ENCODE results near the gene TTLL12.

Gene TTLL12

DNA sequence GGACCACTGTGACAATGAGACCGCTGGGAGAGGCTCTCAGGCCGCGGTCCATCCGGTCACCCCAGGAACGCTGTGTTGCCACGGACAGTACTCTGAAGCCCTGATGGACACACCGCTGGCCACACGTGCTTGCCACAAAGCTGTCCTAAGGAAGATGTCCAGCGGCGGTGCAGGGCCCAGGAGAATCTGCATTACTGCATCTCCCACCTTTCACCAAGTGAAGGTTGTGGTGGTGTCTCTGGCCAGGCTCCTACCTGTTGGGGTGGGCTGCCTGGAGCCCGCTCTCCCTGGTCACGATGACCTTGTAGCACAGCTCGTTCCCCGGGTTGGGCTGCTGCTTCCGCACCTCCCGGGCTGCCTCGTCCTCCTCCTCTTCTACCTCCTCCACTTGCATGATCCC, 4.2 kb downstream of the TTLL12 start:
- no peak overlapping the region for H3K4me3 ChIP-seq (ENCODE audit: insufficient read depth, low read depth, low read length)
- H3K27ac ChIP-seq (ENCODE audit: insufficient read depth, low read depth, low read length, poor library complexity, severe bottlenecking): no peak overlapping the region
- H3K27me3 ChIP-seq (ENCODE audit: control insufficient read depth, insufficient read depth, low read length, poor library complexity, severe bottlenecking): no peaks in the 10 kb centered on the region
- peaks cover 10% of the 10 kb centered on the region for H3K4me1 ChIP-seq (ENCODE audit: control insufficient read depth, insufficient read depth, low read length)
- 95 to 98% methylated on average over 17 of the region's 17 CpGs for WGBS, 2 experiments
- H3K9me3 ChIP-seq (ENCODE audit: control insufficient read depth, low read length): no peaks in the 10 kb centered on the region
- H3K36me3 ChIP-seq (ENCODE audit: control insufficient read depth, insufficient read depth, low read length): peaks cover 20% of the 10 kb centered on the region

DNA sequence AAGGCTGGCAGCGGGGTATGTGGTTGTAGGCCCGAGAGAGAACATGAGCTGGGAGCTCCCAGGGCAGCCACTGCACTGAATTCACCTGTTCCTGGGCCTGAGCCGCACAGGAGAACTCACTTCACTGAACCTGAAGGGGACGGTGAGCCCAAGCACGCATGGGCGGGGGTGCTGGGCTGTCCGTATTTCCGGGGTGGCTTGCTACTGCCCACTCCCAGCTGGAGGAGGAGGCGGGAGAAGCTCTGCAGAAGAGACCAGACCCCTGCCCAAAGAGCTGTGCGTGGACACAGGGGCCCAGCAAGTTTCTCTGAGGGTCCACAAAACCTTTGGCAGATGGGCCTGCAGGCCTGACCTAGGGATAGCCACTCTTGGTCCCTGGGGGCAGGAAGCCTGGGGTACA, 4.8 kb downstream of the TTLL12 start:
- Histone ChIP-seq H3K4me1 (ENCODE audit: control insufficient read depth, insufficient read depth, low read length) (peaks cover 10% of the 10 kb centered on the region), H3K36me3 (ENCODE audit: control insufficient read depth, insufficient read depth, low read length) (peaks cover 20% of the 10 kb centered on the region), H3K9me3 (ENCODE audit: control insufficient read depth, low read length) (no peaks in the 10 kb centered on the region), H3K4me3 (ENCODE audit: insufficient read depth, low read depth, low read length) (no peak overlapping the region), H3K27me3 (ENCODE audit: control insufficient read depth, insufficient read depth, low read length, poor library complexity, severe bottlenecking) (no peaks in the 10 kb centered on the region), H3K27ac (ENCODE audit: insufficient read depth, low read depth, low read length, poor library complexity, severe bottlenecking) (no peak overlapping the region)
- WGBS, 2 experiments: 95 to 96% methylated on average over 10 of the region's 10 CpGs

DNA sequence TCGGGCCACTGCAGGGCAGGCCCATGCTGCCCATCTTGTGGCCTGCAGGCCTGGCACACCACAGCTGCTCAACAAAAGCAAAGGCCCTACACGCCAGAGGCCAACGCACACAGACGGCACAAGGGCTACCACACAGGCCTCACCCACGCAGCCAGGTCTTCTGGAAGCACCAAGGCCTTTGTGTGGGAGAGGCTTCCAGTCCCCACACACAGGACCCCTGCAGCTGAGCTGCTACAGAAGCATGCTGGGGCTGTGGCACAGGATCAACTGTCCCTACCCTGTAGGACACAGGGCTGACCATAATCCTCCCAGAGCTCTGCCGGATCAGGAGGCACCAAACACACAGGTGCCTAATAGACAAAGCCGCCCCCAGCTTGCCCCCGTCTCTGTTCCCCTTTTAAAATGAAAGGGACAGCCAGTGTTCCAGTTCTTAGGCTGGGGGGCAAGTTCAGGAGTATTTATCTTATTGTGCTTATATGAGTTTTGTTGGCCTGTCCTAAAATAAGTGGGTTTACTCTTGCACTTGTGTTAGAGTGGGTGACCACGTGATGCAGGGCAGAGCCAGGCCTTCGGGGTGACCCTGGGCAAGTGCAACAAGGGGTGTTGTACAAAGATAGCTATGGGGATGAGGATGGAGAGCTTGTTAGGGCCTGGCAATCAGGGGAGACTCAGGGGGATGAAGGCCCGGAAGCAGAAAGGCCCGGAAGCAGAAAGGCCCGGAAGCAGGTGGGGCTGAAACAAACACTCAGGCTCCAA, 5.4 kb downstream of the TTLL12 start:
- no peak overlapping the region for H3K27ac ChIP-seq (ENCODE audit: insufficient read depth, low read depth, low read length, poor library complexity, severe bottlenecking)
- no peak overlapping the region for H3K4me3 ChIP-seq (ENCODE audit: insufficient read depth, low read depth, low read length)
- H3K36me3 ChIP-seq (ENCODE audit: control insufficient read depth, insufficient read depth, low read length): peaks cover 20% of the 10 kb centered on the region
- no peaks in the 10 kb centered on the region for H3K27me3 ChIP-seq (ENCODE audit: control insufficient read depth, insufficient read depth, low read length, poor library complexity, severe bottlenecking)
- 94% methylated on average over 13 of the region's 13 CpGs for WGBS, 2 experiments
- H3K9me3 ChIP-seq (ENCODE audit: control insufficient read depth, low read length): no peaks in the 10 kb centered on the region
- H3K4me1 ChIP-seq (ENCODE audit: control insufficient read depth, insufficient read depth, low read length): peaks cover 10% of the 10 kb centered on the region

DNA sequence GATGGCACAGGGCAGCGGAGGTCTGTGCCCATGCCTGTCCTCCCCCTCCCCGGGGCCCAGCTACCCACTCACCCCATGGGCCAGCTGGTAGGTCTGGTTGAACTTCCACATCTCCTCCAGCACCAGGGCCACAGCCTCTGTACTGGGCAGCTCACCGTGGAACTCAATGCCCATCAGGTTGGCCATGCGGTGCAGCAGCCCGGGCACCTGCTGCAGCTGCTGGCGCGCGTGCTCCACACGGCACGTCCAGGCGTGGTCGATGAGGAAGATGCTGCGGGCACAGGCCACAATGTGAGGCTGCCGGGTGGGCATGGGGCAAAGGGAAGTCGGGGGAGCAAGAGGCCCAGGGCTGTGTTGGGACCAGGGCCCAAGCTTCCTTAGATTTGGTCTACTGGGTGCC, 6.3 kb downstream of the TTLL12 start:
- H3K27ac ChIP-seq (ENCODE audit: insufficient read depth, low read depth, low read length, poor library complexity, severe bottlenecking): no peak overlapping the region
- H3K27me3 ChIP-seq (ENCODE audit: control insufficient read depth, insufficient read depth, low read length, poor library complexity, severe bottlenecking): no peaks in the 10 kb centered on the region
- H3K4me1 ChIP-seq (ENCODE audit: control insufficient read depth, insufficient read depth, low read length): peaks cover 5% of the 10 kb centered on the region
- no peaks in the 10 kb centered on the region for H3K9me3 ChIP-seq (ENCODE audit: control insufficient read depth, low read length)
- H3K36me3 ChIP-seq (ENCODE audit: control insufficient read depth, insufficient read depth, low read length): peaks cover 20% of the 10 kb centered on the region
- no peak overlapping the region for H3K4me3 ChIP-seq (ENCODE audit: insufficient read depth, low read depth, low read length)
- WGBS, 2 experiments: 95 to 96% methylated on average over 15 of the region's 15 CpGs

DNA sequence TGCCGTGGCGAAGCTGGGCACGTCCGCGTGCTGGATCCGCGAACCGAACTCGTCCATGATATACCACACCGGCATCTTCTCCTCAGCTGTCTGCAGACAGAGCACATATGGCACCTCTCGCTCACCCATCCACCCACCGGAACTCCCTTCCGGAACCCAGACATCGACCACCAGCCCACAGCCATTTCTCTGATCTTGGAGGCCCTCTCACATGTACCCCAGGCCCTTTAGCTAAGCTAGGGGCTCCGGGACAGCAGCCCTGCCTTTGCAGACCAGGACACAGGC, 7.1 kb downstream of the TTLL12 start:
- Histone ChIP-seq H3K4me1 (ENCODE audit: control insufficient read depth, insufficient read depth, low read length) (no peaks in the 10 kb centered on the region), H3K27ac (ENCODE audit: insufficient read depth, low read depth, low read length, poor library complexity, severe bottlenecking) (no peak overlapping the region), H3K36me3 (ENCODE audit: control insufficient read depth, insufficient read depth, low read length) (peaks cover 23% of the 10 kb centered on the region), H3K4me3 (ENCODE audit: insufficient read depth, low read depth, low read length) (no peak overlapping the region), H3K27me3 (ENCODE audit: control insufficient read depth, insufficient read depth, low read length, poor library complexity, severe bottlenecking) (no peaks in the 10 kb centered on the region), H3K9me3 (ENCODE audit: control insufficient read depth, low read length) (no peaks in the 10 kb centered on the region)
- 95 to 96% methylated on average over 15 of the region's 15 CpGs for WGBS, 2 experiments

DNA sequence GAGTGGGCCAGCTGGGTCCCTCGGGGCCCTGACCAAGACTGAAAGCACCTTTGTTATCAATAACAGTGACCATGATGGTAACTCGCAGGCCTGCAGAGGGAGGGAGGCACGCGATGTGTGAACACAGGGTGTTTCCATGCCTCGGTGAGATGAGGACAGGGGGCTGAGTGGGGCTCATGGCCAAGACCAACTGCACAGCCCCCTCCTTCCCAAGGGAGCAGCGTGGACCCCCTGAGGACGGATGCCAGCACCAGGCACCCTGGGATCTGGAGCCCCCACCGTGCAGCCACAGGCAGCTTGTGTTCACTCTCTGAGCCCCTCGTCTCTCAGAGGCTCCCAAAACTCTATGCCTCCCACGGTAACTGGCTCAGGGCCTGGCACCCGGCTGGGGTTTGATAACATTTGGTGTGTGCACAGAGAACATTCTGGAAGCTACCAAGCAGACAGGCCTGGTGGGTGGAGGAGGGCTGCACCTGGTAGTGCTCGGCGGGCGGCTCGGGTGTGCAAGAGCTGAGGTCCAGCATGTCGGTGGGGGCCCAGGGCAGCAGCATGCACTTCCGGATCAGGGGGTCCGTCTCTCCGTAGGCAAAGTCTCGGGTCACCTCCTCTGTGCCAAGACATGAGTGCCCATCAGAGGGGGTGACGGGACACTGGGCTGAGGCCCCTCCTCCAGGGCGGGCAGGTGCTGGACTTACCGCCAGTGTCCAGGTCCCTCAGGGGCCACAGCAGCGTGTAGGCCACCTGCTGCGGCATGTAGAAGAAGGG, 7.6 kb downstream of the TTLL12 start:
- Histone ChIP-seq H3K4me1 (ENCODE audit: control insufficient read depth, insufficient read depth, low read length) (no peaks in the 10 kb centered on the region), H3K27me3 (ENCODE audit: control insufficient read depth, insufficient read depth, low read length, poor library complexity, severe bottlenecking) (no peaks in the 10 kb centered on the region), H3K27ac (ENCODE audit: insufficient read depth, low read depth, low read length, poor library complexity, severe bottlenecking) (no peak overlapping the region), H3K4me3 (ENCODE audit: insufficient read depth, low read depth, low read length) (no peak overlapping the region), H3K9me3 (ENCODE audit: control insufficient read depth, low read length) (no peaks in the 10 kb centered on the region), H3K36me3 (ENCODE audit: control insufficient read depth, insufficient read depth, low read length) (peaks cover 27% of the 10 kb centered on the region)
- WGBS, 2 experiments: 97% methylated on average over 25 of the region's 25 CpGs

DNA sequence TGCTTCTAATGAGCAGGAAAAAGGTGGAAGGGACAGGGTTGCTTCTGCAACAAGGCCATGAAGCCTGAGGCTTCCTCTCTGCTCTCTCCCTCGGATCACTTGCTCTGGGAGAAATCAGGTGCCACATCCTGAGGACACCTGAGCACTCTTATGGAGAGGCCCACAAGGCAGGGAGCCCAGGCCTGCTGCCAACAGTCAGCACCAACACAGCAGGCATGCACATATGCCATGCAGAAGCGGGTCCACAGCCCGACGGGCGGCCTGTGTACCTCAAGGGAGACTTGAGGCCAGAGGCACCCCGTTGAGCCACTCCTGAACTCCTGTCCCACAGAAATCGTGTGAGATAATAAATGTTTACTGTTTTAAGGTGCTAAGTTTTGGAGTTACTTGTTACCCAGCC, 9.5 kb downstream of the TTLL12 start:
- Histone ChIP-seq H3K4me1 (ENCODE audit: control insufficient read depth, insufficient read depth, low read length) (no peaks in the 10 kb centered on the region), H3K4me3 (ENCODE audit: insufficient read depth, low read depth, low read length) (no peak overlapping the region), H3K27ac (ENCODE audit: insufficient read depth, low read depth, low read length, poor library complexity, severe bottlenecking) (no peak overlapping the region), H3K9me3 (ENCODE audit: control insufficient read depth, low read length) (no peaks in the 10 kb centered on the region), H3K27me3 (ENCODE audit: control insufficient read depth, insufficient read depth, low read length, poor library complexity, severe bottlenecking) (no peaks in the 10 kb centered on the region), H3K36me3 (ENCODE audit: control insufficient read depth, insufficient read depth, low read length) (peaks cover 37% of the 10 kb centered on the region)
- 92 to 95% methylated on average over 7 of the region's 7 CpGs for WGBS, 2 experiments

DNA sequence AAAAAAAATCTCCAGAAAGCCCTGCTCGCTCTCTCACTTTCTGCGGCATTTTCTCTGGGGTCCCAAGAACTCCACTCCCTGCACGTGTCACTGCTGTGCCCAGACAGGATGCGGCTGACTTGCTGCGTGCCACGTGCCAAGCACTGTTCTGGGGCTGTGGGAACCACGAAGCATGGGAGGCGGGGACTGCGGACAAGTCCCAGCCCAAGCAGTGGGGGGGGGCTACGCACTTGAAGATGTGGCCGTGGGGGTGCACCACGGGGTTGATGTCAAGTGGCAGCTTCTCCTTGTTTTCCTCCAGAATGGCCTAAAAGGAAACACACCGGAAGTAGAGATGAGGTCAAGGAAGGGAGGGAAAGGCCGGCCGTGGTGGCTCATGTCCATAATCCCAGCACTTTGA, 10.8 kb downstream of the TTLL12 start:
- peaks cover 39% of the 10 kb centered on the region for H3K36me3 ChIP-seq (ENCODE audit: control insufficient read depth, insufficient read depth, low read length)
- WGBS, 2 experiments: 92 to 93% methylated on average over 15 of the region's 15 CpGs
- H3K9me3 ChIP-seq (ENCODE audit: control insufficient read depth, low read length): no peaks in the 10 kb centered on the region

DNA sequence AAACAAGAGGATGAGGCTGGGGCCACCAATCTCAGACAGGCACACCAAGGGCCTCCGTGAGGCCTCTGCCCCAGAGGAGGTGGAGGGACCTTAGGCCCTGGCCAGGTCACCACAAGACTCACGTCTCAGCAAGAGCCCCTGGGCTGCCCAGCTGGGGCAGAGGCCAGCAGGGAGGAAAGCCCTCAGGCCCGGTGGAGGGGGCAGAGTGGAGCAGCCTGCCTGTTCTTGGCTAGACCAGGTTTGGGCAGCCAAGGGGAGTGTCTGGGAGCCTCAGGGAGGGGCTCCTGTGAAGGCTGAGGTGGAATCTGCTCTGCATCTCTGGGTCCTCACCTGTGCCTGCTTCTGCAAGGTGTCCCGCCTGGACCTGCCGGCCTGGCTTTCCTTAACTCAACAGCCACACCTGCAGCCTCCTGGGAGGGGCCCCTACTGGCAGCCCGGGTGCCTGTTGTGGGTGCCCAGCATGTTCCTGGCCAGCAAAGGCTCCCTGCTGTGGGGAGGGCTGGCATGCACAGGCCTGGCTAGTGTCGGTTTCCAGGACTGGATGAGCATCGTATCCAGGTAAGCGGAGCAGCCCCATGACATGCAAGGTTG, 11.9 kb downstream of the TTLL12 start:
- H3K27ac ChIP-seq (ENCODE audit: insufficient read depth, low read depth, low read length, poor library complexity, severe bottlenecking): no peak overlapping the region
- no peak overlapping the region for H3K4me3 ChIP-seq (ENCODE audit: insufficient read depth, low read depth, low read length)
- no peaks in the 10 kb centered on the region for H3K4me1 ChIP-seq (ENCODE audit: control insufficient read depth, insufficient read depth, low read length)
- H3K27me3 ChIP-seq (ENCODE audit: control insufficient read depth, insufficient read depth, low read length, poor library complexity, severe bottlenecking): no peaks in the 10 kb centered on the region
- WGBS, 2 experiments: 92 to 94% methylated on average over 9 of the region's 9 CpGs
- H3K36me3 ChIP-seq (ENCODE audit: control insufficient read depth, insufficient read depth, low read length): peaks cover 40% of the 10 kb centered on the region
- H3K9me3 ChIP-seq (ENCODE audit: control insufficient read depth, low read length): no peaks in the 10 kb centered on the region

More for the DNA sequence above, 10.8 kb downstream of the TTLL12 start:
- Histone ChIP-seq H3K27ac (ENCODE audit: insufficient read depth, low read depth, low read length, poor library complexity, severe bottlenecking) (no peak overlapping the region), H3K4me3 (ENCODE audit: insufficient read depth, low read depth, low read length) (no peak overlapping the region), H3K4me1 (ENCODE audit: control insufficient read depth, insufficient read depth, low read length) (no peaks in the 10 kb centered on the region), H3K27me3 (ENCODE audit: control insufficient read depth, insufficient read depth, low read length, poor library complexity, severe bottlenecking) (no peaks in the 10 kb centered on the region)

DNA sequence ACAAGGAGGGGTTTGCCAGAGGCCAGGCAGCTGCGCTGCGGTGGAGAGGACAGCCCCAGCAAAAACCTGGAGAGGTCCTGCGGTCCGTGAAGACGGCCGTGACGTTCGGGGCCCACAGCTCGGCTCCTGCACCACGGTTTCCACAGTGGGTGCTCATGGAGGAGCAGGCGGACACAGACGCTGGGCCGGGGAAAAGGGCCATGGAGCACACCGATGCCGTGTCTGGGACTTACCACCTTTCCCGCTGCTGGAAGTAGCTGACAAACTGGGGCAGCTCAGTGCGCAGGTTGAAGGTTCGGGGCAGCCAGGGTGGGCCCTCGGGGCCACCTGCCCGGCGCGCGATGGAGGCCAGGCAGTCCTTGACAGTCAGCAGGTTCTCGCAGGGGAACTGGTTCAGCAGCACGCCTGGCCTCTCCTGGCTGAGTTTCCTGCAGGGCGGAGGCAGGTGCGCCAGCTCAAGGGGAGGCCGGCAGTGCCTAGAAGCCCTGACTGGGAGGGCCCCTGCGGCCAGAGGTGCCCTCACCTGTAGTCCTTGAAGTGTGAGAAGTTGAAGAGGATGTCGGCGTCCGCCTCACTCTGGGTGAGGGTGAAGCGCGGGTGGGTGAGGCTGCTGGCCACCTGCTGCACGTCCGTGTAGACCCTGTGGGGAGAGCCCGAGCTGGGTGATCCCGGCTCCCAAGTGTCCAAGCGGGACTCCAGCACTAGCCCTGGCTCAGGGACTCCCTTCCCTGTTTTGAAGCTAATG, 12.8 kb downstream of the TTLL12 start:
- 96 to 97% methylated on average over 39 of the region's 39 CpGs for WGBS, 2 experiments
- Histone ChIP-seq H3K27me3 (ENCODE audit: control insufficient read depth, insufficient read depth, low read length, poor library complexity, severe bottlenecking) (no peaks in the 10 kb centered on the region), H3K9me3 (ENCODE audit: control insufficient read depth, low read length) (no peaks in the 10 kb centered on the region), H3K27ac (ENCODE audit: insufficient read depth, low read depth, low read length, poor library complexity, severe bottlenecking) (no peak overlapping the region), H3K36me3 (ENCODE audit: control insufficient read depth, insufficient read depth, low read length) (peaks cover 33% of the 10 kb centered on the region), H3K4me3 (ENCODE audit: insufficient read depth, low read depth, low read length) (no peak overlapping the region), H3K4me1 (ENCODE audit: control insufficient read depth, insufficient read depth, low read length) (no peaks in the 10 kb centered on the region)

All from ectodermal cell (in vitro differentiated cells).